DOHH2 (cell line): ENCODE measurements around the gene NRGN.

Experiments used
- H3F3A ChIP-seq: fragments of 200-600 bp; sonication (generic), shearing (Covaris generic); 2 replicates; pipeline ENCODE4 v1.6.0; 2016; ENCODE audit warnings: antibody characterized with exemption, mild to moderate bottlenecking; ENCODE audit not compliant: control insufficient read depth, insufficient read depth
- H3K27ac ChIP-seq: fragments of 200-600 bp; sonication (generic); 2 replicates; pipeline ENCODE4 v1.5.1; 2014; ENCODE audit warnings: low read depth, mild to moderate bottlenecking, low read length, moderate library complexity
- H3K27me3 ChIP-seq: fragments of 200-600 bp; sonication (generic); 2 replicates; pipeline ENCODE4 v1.6.1; 2014; ENCODE audit warnings: mild to moderate bottlenecking, low read length, mixed read lengths; ENCODE audit not compliant: control insufficient read depth
- H3K36me3 ChIP-seq: fragments of 200-600 bp; sonication (generic); 2 replicates; pipeline ENCODE4 v1.6.1; 2014; ENCODE audit warnings: mild to moderate bottlenecking, low read length, moderate library complexity, mixed read lengths; ENCODE audit not compliant: control insufficient read depth
- H3K4me1 ChIP-seq: fragments of 200-600 bp; sonication (generic); 2 replicates; pipeline ENCODE4 v1.6.1; 2014; ENCODE audit warnings: mild to moderate bottlenecking, low read length, mixed read lengths; ENCODE audit not compliant: control insufficient read depth
- H3K4me2 ChIP-seq: fragments of 200-600 bp; sonication (generic); 2 replicates; pipeline ENCODE4 v1.6.0; 2014; ENCODE audit warnings: mild to moderate bottlenecking, low read length, moderate library complexity
- H3K4me3 ChIP-seq: fragments of 200-600 bp; sonication (generic); 2 replicates; pipeline ENCODE4 v1.5.1; 2014; ENCODE audit warnings: mild to moderate bottlenecking, low read length, mixed read lengths
- H3K79me2 ChIP-seq: fragments of 200-600 bp; sonication (generic); 2 replicates; pipeline ENCODE4 v1.6.1; 2014; ENCODE audit warnings: mild to moderate bottlenecking, low read length, mixed read lengths; ENCODE audit not compliant: control insufficient read depth
- H3K9me2 ChIP-seq: fragments of 200-600 bp; sonication (generic); replicated peaks from 2 replicates; pipeline ENCODE4 v1.6.1; 2014; ENCODE audit warnings: mild to moderate bottlenecking, low read length, mixed read lengths; ENCODE audit not compliant: control insufficient read depth
- H3K9me3 ChIP-seq: fragments of 200-600 bp; sonication (generic); 2 replicates; pipeline ENCODE4 v1.6.1; 2014; ENCODE audit warnings: antibody characterized with exemption, low read length, mixed read lengths; ENCODE audit not compliant: control insufficient read depth, insufficient read depth
- H4K20me1 ChIP-seq: fragments of 200-600 bp; sonication (generic); 2 replicates; pipeline ENCODE4 v1.6.0; 2014; ENCODE audit warnings: low read depth, mild to moderate bottlenecking, antibody characterized with exemption, low read length, moderate library complexity; ENCODE audit not compliant: control insufficient read depth, insufficient read depth
- EZH2phosphoT487 ChIP-seq: fragments of 200-600 bp; sonication (generic); IDR thresholded peaks from 2 replicates; pipeline ENCODE4 v1.6.1; 2017; ENCODE audit warnings: borderline replicate concordance, mild to moderate bottlenecking, antibody characterized with exemption, low read length, moderate library complexity, mixed read lengths
- TF ChIP-seq, protein P1 (sequence below): fragments of 200-600 bp; sonication (generic); IDR thresholded peaks from one replicate; pipeline ENCODE4 v1.5.1; 2014; ENCODE audit warnings: antibody characterized with exemption, mild to moderate bottlenecking, low read depth, low read length; ENCODE audit not compliant: poor library complexity, severe bottlenecking

NRGN gene

GRCh38 chr11:124707829-124708228 lies 31.9 kb upstream of the NRGN start:
- no peak overlapping the region for H3K4me3 ChIP-seq
- H3K36me3 ChIP-seq: no peaks in the 10 kb centered on the region
- H3F3A ChIP-seq: no peaks in the 10 kb centered on the region
- no peak overlapping the region for H3K4me2 ChIP-seq
- H4K20me1 ChIP-seq: no peaks in the 10 kb centered on the region
- H3K27ac ChIP-seq: no peak overlapping the region
- H3K4me1 ChIP-seq: no peaks in the 10 kb centered on the region
- no peaks in the 10 kb centered on the region for H3K9me3 ChIP-seq
- TF ChIP-seq, protein P1, sequence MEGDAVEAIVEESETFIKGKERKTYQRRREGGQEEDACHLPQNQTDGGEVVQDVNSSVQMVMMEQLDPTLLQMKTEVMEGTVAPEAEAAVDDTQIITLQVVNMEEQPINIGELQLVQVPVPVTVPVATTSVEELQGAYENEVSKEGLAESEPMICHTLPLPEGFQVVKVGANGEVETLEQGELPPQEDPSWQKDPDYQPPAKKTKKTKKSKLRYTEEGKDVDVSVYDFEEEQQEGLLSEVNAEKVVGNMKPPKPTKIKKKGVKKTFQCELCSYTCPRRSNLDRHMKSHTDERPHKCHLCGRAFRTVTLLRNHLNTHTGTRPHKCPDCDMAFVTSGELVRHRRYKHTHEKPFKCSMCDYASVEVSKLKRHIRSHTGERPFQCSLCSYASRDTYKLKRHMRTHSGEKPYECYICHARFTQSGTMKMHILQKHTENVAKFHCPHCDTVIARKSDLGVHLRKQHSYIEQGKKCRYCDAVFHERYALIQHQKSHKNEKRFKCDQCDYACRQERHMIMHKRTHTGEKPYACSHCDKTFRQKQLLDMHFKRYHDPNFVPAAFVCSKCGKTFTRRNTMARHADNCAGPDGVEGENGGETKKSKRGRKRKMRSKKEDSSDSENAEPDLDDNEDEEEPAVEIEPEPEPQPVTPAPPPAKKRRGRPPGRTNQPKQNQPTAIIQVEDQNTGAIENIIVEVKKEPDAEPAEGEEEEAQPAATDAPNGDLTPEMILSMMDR: no peak
- no peak for TF ChIP-seq EZH2phosphoT487
- no peaks in the 10 kb centered on the region for H3K27me3 ChIP-seq
- H3K9me2 ChIP-seq: no peaks in the 10 kb centered on the region
- no peaks in the 10 kb centered on the region for H3K79me2 ChIP-seq

GRCh38 chr11:124712392-124712791 lies 27.4 kb upstream of the NRGN start:
- H3K4me2 ChIP-seq: no peak overlapping the region
- no peak overlapping the region for H3K4me3 ChIP-seq
- H4K20me1 ChIP-seq: no peaks in the 10 kb centered on the region
- peaks cover 7% of the 10 kb centered on the region for H3K27me3 ChIP-seq
- H3K9me2 ChIP-seq: no peaks in the 10 kb centered on the region
- H3K79me2 ChIP-seq: no peaks in the 10 kb centered on the region
- H3K9me3 ChIP-seq: no peaks in the 10 kb centered on the region
- no peaks in the 10 kb centered on the region for H3F3A ChIP-seq
- TF ChIP-seq EZH2phosphoT487: no peak
- TF ChIP-seq, protein P1: no peak
- no peaks in the 10 kb centered on the region for H3K36me3 ChIP-seq
- H3K4me1 ChIP-seq: no peaks in the 10 kb centered on the region
- no peak overlapping the region for H3K27ac ChIP-seq

DNA sequence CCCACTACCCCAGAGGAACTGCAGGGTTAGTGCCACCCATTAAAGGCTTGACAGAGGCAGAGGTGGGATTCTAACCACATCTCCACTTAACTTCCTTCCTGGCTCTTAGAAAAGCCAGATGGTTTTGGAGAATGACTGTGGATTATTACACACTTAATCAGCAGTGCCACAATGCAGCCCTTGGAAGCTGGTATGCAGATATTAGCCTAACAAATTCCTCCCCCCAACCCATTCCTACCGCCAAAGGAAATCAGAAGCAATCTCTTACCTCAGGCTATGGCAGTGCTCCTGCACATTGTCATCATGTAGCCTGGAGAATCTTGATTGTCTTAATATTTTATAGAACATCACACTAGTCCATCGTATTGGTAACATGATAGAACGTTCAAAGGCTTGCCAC lies 23.2 kb upstream of the NRGN start:
- no peaks in the 10 kb centered on the region for H4K20me1 ChIP-seq
- H3K9me2 ChIP-seq: no peaks in the 10 kb centered on the region
- peaks cover 11% of the 10 kb centered on the region for H3K4me1 ChIP-seq
- H3K36me3 ChIP-seq: no peaks in the 10 kb centered on the region
- no peaks in the 10 kb centered on the region for H3K79me2 ChIP-seq
- no peak overlapping the region for H3K4me3 ChIP-seq
- no peaks in the 10 kb centered on the region for H3K9me3 ChIP-seq
- no peak overlapping the region for H3K4me2 ChIP-seq
- H3K27ac ChIP-seq: no peak overlapping the region
- TF ChIP-seq EZH2phosphoT487: no peak
- TF ChIP-seq, protein P1: no peak
- no peaks in the 10 kb centered on the region for H3F3A ChIP-seq
- H3K27me3 ChIP-seq: peaks cover 34% of the 10 kb centered on the region

DNA sequence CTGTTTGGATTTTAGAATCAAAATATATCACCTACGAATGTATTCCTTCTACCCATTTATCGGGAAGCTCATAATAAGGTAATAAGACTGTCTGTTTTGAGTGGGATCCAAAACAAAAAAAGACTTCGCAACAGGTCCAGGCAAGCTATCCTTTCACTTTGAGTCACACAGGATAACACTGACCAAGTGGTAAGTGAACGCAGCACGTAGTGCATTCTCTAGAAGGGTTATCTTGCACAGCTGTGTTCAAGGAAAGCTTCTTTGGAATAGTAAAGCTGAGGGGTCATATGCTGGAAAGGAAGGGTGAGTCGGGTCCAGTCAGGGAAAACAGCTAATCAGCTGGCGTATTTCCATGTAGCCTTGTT lies 22.3 kb upstream of the NRGN start:
- H3K27me3 ChIP-seq: peaks cover 34% of the 10 kb centered on the region
- H4K20me1 ChIP-seq: no peaks in the 10 kb centered on the region
- no peaks in the 10 kb centered on the region for H3K36me3 ChIP-seq
- no peaks in the 10 kb centered on the region for H3K79me2 ChIP-seq
- H3K27ac ChIP-seq: no peak overlapping the region
- peaks cover 20% of the 10 kb centered on the region for H3K4me1 ChIP-seq
- H3K9me2 ChIP-seq: no peaks in the 10 kb centered on the region
- no peak overlapping the region for H3K4me3 ChIP-seq
- H3F3A ChIP-seq: no peaks in the 10 kb centered on the region
- TF ChIP-seq EZH2phosphoT487: no peak
- TF ChIP-seq, protein P1: no peak
- no peaks in the 10 kb centered on the region for H3K9me3 ChIP-seq
- H3K4me2 ChIP-seq: no peak overlapping the region
